HG03460 (cell line): ENCODE data around the gene TAS1R2.

ENCODE experiments used
- ATAC-seq: cut with Tn5 transposase; IDR thresholded peaks from one replicate; pipeline ENCODE4 v1.9.1; 2021; ENCODE audit not compliant: unreplicated experiment

TAS1R2 gene

DNA sequence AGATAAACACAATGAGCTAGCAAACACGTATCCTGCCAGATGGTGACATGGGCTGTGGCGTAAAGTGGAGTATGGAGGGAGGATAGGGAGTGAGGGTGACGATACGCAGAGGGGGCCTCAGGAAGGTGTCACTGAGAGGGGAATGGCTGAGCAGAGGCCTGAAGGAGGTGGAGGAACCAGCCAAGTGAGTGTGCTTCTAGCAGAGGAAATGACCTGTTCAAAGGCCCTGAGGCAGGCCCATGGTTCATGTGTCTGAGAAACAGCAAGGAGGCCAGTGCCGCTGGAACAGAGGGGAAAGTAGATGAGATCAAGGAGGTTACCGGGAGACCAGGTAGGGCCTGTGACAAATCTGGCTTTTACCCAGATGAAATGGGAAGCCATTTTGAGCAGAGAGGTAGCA is 36.0 kb downstream of the TAS1R2 start:
- no peak for ATAC-seq

GRCh38 chr1:18820791-18821641 is 38.4 kb downstream of the TAS1R2 start:
- ATAC-seq, result no peak

- ATAC-seq, result no peak
These were observed 39.3 kb downstream of the TAS1R2 start for GRCh38 chr1:18819986-18820790.

- no peak for ATAC-seq
These were observed 40.3 kb downstream of the TAS1R2 start for GRCh38 chr1:18819203-18819602.

DNA sequence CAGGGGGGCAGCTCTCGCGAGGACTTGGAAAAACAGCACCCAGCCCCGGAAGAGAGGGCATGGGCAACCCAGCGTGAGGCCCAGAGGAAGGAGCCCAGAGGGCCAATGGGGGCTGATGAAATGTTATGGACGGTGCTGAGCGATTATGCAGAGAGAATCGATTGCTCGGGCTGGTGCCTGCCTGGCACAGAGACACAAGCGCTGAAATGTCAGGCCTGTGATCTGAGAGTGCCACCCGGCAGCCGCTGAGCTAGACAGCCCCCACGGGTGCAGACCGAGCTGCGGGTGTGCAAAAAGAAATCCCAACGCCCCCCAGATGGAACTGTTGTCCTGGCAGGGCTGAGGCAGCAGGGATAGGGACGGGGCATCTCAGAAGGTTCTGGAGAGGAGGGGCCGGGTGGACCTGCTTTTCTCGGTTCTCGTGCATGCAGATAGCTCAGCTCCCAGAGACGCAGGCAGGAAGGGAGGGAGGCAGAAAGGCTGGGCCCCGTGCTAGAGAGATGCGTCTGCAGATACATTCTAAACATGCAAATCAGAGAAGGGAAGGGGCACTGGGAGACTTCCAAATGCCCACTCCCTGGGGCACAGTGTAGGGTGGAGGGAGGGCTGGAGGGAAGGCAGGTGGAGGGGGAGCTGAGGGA is 41.5 kb downstream of the TAS1R2 start:
- ATAC-seq, result no peak

DNA sequence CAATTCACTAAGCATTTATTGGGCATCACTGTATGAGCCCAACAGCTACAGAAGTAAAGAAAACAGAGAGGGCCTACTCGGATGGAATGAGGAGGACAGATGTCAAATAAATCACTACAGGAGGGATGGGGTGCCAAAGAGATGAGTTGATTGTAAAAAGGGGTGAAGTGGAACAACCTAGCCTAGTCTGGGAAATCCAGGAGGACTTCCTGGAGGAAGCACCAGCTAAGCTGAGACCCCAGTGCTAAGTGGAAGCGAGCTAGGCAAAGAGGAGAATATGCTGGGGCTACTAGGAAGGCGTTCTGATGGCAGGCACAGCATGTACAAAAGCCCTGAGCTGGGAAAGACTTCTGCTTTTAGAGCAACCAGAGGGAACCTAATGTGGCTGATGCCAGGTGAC is 42.1 kb downstream of the TAS1R2 start:
- no peak for ATAC-seq

GRCh38 chr1:18816808-18817207 is 42.7 kb downstream of the TAS1R2 start:
- no peak for ATAC-seq

GRCh38 chr1:18814874-18815531 is 44.5 kb downstream of the TAS1R2 start:
- ATAC-seq, result no peak

- ATAC-seq, result no peak
These were observed 45.0 kb downstream of the TAS1R2 start for GRCh38 chr1:18814425-18814824.

DNA sequence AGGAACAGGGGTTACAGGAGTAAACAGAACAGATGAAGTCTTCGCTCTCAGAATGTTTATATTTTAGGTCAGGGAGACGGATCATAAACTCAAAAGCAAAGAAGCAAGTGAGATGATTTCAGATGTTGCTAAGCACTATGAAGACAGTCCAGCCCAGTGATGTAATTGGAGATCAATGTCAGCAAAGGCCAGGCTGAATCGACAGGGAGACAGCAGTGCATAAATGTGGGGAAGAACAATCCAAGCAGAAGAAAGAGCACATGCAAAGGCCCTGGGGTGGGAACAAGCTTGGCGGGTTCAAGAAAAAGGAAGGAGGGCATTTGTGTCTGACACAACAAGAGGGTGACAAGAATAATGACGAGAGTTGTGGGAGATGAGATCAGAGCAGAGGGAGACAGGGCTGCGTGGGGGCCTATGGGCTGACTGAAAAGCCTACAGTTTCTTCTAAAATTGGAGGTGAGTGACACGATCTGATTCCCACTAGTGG is 47.0 kb downstream of the TAS1R2 start:
- ATAC-seq, result no peak

GRCh38 chr1:18811733-18812452 is 47.6 kb downstream of the TAS1R2 start:
- ATAC-seq, result no peak

DNA sequence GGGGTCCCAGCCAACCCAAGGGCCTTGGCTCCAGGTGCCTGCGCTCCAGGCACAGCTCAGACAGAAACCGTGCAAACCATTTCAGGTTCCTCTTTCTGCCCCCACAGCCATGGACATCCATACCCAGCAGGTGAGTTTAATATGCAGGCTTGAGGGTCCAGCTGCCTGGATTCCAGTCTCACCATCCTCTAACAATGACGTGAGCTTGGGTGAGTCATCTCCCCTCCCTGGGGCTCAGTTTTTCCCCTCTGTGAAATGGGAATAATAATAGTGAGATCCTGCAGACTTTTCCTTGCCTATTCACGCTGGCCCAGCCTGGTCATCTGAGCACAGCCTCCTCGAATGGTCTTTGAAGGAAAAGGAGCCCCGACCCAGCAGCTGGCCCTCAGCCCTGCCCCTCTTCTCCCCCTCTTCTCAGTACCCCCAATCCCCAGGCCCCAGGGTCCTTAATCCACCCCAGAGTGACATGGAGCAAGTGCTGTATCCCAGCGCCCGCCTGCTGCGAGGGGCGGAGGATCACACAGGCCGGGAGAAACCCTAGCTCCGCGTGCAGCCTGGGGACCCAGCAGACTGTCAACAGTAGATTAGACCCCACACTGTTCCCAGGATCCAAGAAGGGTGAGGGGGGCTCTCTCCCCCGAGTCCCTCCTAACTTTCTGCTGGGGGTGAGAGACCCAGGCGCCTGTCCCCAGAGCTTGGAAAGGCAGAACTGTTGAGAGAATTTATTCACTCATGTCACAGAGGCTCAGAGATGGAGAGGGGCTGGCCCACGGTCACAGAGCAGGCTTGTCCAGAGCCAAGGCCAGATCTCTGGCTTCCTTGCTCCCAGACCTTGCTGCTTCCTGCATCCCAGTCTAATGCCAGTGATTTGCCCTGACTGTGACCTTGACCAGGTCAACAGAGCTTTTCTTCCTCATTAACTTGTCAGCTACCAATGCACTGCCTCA is 49.2 kb downstream of the TAS1R2 start:
- ATAC-seq, result no peak

DNA sequence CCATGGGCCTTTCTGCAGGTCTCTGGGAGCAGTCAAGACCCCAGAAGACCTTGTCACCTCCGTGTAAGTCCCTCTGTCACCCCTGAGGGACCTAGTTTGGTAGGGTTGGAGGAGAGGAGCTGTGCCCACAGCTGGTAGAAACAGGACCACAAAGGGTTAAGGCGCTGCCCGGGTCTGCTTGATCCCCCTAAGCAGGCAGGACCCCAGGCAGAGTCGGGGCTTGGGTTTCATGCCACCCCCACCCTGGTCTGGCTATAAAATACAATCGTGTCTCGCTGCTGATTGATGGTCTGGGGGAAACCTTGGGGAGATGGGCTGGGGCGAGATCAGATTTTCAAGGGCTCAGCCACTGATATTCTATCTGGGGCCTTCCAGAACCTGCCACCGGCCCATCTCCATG is 50.9 kb downstream of the TAS1R2 start:
- no peak for ATAC-seq

DNA sequence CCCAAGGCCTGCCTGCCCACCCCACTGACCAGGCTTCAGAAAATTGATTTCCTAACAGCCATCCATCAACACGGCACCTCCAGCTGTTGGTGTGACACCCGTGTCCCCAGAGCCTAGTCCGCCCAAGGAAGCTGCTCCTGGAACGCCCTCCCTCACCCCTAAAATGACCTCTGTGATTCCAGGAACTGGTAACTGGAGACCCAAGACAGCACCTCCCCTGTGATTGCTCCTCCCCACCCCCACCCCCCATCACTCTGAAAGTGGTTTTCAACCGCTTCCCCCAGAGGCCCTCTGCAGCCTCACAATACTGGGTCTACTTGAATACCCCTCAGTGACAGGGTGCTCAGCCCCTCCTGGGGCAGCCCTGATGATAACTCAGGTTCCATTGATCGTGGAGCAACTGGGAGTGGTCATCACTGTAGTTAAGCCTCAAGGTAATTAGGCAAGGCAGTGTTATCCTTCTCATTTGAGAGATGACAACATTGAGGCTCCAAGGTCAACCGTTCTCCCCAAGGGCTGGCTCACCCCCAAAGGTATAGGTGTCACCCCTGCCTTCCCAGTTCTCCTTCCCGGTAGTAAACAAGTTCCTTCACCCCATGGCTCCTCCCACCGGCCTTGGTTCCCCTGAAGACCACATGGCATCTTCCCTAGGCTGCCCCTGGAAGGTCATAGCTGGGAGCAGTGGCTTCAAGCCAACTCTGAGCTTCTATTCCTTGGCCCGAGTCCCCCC is 52.0 kb downstream of the TAS1R2 start:
- no peak for ATAC-seq

DNA sequence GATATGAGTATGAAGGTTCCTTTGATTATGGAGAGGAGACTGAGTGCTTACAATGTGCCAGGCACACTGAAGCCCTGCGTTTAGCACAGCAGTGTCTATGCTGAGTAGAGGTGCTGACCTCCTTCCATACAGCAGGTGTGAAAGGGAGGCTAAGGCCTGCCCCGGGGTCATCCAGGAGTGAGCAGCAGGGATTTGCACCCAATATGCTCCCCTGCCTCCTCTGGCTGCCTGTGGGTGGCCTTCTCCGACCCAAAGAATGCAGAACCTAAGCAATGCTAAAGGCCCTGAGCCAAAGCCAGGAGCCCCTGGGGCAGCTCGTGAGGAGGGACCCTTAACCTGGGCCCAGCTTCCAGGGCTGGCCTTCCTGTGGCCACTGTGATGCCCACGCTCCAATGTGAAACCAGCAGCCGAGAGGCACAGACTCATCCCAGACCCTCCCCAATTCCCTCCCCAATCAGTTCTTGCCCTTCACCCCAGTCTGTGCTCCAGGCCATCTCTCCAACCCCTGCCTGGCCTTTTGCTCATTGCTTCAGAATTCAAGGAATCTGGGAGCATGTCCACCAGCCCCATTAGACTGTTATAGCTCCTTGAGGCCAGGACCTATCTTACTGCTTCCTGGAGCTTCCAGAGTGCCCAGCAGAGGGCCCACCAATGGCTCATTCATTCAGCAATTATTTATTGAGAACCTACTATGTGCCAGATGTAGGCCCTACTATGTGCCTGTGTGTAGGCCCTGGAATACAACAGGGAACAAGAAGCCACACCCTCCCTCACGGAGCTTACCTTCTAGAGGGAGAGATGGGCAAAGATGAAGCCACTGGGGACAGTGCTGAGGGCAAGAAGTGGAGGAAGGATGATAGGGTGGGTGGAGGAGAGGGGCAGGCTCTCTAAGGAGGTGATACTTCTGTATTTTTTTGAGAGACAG is 53.3 kb downstream of the TAS1R2 start:
- ATAC-seq, result no peak

- no peak for ATAC-seq
These were observed 54.1 kb downstream of the TAS1R2 start for GRCh38 chr1:18805150-18805879.

DNA sequence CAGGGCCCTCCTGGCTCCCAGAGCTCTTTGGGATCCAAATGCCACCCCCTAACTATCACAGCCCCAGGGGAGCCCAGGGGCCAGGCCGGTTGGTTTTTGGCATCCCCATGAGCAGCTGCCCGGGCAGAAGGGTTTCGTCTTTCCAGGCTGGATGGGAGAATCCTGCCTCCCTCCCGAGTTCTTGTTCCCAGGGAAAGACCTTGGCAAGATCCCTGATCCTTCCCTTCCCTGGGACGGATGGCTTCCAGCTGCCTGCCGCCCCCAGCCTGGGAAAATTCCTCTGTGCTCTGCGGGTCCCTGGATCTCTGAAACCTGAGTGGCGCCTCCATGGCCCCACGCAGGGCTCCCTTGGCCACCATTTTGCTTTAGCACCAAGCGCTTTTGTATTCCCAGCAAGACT is 55.6 kb downstream of the TAS1R2 start:
- ATAC-seq, result no peak
